Right lung (tissue), 5 donors: Measurements from ENCODE around the gene DYTN. TPM values are rescaled to one million over a fixed set of nuclear protein-coding genes. Genes with fewer than 3 reads are reported as not detected.

Experiments
- DNase-seq, 2 donors: peaks; one replicate each; pipeline ENCODE4 v3.0.0-alpha.2; 2013
- polyA plus RNA-seq, 5 donors: library from polyadenylated mRNA; unstranded; fragments of 120-200 nt; gene quantifications; one replicate each; pipeline versions ENCODE4 v1.2.1 to v1.2.3, GENCODE V29; 2013; ENCODE audit warnings: inconsistent platforms in 1 of 5, low replicate concordance in 1 of 5; ENCODE audit not compliant: insufficient read length in 5 of 5, insufficient read depth in 1 of 5

DYTN gene
- polyA plus RNA-seq, 5 donors: not detected

- DNase-seq: no peak
Measured at GRCh38 chr2:206701952-206702605, 16.1 kb downstream of the DYTN start.

DNA sequence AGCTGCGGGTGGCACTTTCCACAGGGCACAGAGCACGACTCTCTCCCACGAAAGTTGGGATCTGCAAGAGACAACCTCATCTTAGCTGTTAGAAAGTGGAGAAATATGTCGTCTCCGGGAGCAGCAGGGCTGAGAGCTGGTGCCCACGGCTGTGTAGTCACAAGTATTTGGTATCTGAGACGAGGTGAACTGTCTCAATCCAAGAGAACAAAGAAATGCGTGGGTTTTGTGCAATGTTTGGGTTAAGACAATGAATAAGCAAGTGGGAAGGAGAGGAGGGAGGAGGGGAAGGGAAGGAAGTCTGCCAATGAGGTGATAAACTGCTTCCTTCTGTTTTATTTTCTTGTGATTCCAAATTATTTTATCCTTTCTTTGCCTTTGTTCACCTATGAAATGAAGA lies 18.0 kb downstream of the DYTN start:
- no peak for DNase-seq

- no peak for DNase-seq
Measured at GRCh38 chr2:206698811-206699210, 19.4 kb downstream of the DYTN start.

DNA sequence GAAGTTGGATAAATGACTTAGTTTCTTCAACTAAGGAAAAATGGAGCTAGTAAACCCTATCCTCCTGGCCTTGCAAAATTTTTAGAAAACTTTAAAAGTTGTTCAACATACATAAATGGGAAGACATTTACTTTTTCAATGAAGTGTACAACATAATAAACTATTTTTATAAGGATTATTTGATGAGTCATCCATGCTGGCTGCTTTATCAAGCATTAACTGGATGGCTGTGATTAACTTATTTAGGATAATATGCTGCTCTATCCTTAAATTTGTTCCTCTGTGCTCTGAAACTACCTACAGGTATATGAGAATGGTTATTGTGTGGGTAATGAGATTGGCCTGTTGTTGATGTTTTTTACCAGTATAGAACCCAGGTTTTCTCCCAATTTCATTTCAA lies 21.3 kb downstream of the DYTN start:
- DNase-seq: no peak

GRCh38 chr2:206693399-206694137 lies 24.6 kb downstream of the DYTN start:
- peak; percentile 24 to 40 for DNase-seq

DNA sequence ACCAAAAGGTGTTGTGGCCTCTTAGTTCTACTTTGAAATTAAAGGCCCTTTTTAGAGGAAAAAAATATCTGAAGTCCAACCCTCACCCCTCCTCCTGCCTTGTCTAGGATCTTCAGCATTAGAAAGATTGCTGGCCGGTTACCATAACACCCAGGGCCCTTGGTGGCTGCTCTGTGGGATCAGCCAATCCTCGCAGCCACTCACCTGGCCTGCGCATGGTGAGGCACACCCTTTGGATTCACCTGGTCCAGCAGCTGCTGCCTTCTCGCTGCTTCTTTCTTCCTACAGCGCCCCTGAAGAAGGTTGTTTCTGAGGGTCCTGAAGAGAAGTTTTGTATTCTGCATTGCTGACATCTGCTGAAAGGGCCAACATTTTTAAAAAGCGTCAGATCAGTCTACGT lies 25.2 kb downstream of the DYTN start:
- no peak for DNase-seq

DNA sequence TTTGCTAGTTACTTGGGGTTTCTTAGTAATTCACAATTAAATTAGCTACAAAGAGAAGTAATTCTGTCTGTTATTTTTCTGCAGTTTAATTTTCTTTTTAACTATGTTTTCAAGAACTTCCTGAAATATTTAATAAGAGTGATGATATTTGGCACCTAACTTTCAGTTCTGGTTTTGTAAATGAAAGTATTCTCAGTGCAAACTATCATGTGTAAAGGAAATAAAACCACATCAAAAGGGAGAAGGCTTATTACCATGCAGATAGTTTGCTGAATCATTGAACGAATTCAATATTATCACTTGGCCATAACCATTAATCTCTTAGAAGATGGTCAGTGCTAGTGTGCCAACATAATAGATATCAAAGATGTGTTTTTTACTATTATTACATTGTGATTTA lies 29.2 kb downstream of the DYTN start:
- no peak for DNase-seq

- DNase-seq: no peak
Measured at GRCh38 chr2:206688453-206688852, 29.7 kb downstream of the DYTN start.

DNA sequence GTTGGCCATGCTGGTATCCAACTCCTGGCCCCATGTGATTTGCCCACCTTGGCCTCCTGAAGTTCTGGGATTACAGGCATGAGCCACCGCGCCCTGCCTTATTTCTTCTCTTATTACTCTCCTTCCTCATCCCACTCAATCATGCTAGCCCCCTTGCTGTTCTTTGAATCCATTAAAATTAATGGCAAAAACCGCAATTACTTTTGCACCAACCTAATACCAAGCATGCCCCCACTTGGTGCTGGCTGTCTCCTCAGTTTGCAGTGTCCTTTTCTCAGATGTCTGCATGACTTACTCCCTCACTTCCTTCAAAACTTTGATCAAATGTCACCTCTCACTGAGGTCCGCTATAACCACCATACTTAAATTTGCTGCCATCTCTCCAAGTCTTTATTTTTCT lies 34.6 kb downstream of the DYTN start:
- no peak for DNase-seq

- DNase-seq: no peak
Measured at GRCh38 chr2:206670531-206671319, 47.5 kb downstream of the DYTN start.

DNA sequence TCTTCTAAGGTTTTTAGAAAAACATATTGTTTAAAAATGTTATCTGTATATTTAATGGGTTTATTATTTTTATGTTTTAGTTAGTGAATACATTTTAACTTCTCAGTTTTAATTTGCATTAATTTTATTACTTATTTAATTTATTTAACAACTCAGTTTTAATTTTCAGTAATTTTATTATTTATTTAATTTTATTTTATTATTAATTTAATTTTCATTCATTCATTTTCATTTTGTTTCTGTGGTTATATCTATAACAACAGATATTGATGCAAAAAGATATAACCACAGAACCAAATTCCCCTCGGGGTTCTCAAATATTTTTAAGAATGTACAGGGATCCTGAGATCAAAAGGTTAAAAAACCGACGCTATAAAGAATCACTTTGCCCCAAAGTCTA lies 52.9 kb downstream of the DYTN start:
- no peak for DNase-seq

GRCh38 chr2:206657087-206657486 lies 61.1 kb downstream of the DYTN start:
- no peak for DNase-seq

GRCh38 chr2:206647985-206648384 lies 70.2 kb downstream of the DYTN start:
- no peak for DNase-seq

- peak; percentile 54 to 58 for DNase-seq
Measured at GRCh38 chr2:206642075-206643025, 75.8 kb downstream of the DYTN start, which contains the start of gene FAM237A. FAM237A (plus strand) TSS chr2:206642487; CDS start chr2:206644237, 1,750 bp downstream.

GRCh38 chr2:206641226-206641625 lies 77.0 kb downstream of the DYTN start:
- no peak for DNase-seq

- no peak for DNase-seq
Measured at GRCh38 chr2:206639636-206640035, 78.6 kb downstream of the DYTN start.

DNA sequence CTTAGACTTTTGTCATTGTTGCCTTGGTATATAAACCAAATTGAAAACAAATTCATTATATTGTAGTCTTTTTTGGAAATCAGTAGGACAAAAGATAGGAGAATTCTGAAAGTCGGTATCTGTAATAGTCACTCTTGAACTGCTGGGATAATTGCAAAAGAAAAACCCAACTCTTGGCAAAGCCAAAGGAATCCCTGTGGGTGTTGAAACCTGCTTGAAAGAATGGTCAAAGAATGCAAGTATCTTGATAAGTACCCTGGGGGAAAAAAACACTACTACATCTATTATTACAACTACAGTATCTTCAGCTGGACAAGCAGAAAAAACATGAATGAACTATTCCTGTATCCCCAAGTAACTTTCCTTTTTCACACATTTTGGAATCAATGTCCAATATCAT lies 83.2 kb downstream of the DYTN start:
- no peak for DNase-seq

- no peak for DNase-seq
Measured at GRCh38 chr2:206631340-206631739, 86.9 kb downstream of the DYTN start.

DNA sequence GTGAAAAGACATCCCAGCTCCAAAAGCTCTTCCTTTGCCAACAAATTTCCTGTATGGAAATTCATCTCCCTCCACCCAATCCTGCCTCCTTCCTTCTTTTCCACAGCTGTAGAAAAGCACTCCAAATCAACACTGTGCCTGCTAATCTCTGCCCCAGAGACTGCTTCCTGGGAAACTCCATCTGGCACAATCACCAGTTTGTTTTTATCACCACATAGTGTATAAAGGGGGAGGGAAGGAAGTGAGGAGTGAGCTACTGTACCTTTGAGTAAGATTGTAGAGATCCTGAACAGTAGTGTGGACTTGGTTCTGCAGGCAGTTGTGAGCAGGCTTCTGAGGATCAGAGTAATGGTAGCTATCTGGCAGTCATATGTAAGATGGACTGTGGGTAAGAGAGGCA lies 90.6 kb downstream of the DYTN start:
- no peak for DNase-seq

- DNase-seq: no peak
Measured at GRCh38 chr2:206626108-206626507, 92.1 kb downstream of the DYTN start.

- no peak for DNase-seq
Measured at GRCh38 chr2:206619011-206619410, 99.2 kb downstream of the DYTN start.

DNA sequence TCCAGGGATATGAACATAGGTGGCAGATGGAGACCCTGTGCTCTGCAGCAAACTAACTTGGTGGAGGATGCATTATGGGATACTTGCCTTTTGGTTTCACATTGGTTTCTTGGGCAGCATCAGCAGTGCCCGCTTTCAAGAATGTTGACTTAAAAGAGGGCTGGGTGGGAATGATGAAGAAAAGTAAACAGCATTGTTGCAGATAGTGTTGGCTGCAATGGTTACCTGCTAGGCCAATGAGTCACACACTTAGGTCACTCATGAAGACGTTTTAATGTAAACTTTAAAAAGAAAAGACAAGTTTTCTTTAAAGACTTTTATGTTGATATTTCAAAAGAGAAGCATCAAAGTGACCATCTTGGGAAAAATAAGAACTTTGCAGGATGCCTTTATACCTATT lies 102.0 kb downstream of the DYTN start:
- DNase-seq: no peak
